ENCODE measurements around the gene SALL1.

Gene SALL1

DNA sequence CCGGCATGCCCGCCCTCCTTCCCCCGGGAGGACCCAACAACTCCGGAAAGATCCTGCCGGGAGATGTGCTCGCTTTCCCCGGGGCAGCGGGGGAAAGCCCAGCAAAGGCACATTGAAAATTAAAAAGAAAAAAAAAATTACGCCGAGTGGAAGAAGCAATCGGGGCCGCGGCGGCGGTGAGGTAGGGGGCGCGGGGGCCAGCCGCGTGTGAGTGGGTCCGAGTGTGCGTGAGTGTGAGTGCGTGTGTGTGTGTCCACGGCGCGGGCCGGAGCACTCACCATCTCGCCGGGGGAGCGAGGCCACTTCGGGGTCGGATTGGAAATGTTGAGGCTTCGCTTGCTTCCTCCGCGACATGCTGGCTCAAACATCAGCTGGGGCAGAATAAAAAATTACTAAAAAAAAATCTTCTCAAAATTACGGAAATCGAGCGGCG is at the start of gene SALL1:
SALL1 (minus strand) TSS at position 383 of the 433 bp plus-strand sequence; CDS start at position 354, 29 bp downstream.
- FAIRE-seq, result no peak

DNA sequence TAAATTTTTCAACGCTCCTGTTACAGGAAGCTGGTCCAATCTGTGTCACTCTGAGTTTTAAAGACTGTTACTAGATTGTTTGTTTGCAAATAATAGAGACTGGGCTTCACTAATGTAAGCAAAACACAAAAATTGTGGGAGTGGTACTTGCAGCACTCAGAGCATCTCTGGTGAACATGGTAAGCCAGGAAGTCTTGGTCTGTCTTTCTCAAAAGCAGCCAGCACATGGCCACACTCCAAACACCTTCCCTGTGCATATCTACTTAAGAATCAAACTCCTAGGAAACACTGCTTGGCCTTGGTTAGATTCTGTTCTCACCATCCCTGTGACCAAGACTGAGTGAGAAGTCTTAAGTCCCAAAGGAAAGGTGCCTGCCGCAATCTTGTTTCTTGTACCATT is 49.7 kb upstream of the SALL1 start:
- no peak for FAIRE-seq

DNA sequence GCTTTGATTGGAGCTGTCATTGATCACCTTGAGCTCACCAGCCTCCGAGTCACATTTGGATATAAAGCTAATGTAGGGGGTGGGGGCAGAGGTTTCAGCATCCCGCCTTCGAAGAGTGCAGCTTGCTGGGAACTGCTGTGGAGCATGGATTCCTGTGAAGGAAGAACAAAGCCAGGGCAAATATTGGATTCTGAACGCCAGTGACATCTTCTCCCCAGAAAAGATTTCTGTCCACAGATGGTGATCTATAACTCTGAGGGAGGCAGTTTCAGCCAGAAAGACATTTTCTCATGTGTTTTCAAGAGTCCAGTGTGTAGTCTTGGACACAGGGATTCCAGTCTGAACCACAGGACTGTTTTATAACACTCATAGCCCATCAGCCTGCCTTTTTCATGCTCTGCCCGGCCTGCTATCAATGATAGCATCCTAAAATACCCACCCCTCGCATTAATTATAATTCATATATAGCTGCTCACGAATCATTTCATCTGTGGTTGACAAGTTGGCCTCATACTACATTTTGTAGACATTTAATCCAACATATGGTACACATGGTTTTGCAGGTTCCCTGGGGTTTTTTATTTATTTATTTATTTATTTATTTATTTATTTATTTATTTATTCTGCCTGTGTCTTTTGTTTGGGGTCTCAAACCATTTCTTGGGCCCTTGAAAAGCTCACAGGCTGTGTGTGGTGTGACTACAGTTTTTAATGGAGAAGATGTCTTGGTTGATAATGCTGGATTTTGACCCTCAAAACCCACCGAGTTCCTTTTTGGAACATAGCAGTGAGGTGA is 47.1 kb upstream of the SALL1 start:
- FAIRE-seq, result no peak

DNA sequence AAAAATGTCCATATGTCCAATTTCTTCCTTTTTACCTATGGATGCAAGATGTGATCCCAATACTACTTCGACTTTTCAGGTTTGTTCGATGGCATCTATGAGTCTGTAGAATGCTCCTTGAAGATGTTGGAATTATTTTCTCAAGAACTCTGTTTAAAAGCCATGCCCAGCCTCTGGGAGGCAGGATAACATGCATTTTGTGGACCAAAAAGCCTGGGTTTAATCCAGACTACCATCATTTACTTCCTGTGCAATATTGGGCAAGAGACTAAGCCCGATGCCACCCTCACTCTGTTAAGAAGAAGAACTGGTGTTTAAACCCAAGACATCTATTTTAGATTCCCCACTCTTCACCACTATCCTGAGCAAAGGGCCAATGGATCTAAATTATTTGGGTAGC is 42.8 kb upstream of the SALL1 start:
- FAIRE-seq, result no peak

DNA sequence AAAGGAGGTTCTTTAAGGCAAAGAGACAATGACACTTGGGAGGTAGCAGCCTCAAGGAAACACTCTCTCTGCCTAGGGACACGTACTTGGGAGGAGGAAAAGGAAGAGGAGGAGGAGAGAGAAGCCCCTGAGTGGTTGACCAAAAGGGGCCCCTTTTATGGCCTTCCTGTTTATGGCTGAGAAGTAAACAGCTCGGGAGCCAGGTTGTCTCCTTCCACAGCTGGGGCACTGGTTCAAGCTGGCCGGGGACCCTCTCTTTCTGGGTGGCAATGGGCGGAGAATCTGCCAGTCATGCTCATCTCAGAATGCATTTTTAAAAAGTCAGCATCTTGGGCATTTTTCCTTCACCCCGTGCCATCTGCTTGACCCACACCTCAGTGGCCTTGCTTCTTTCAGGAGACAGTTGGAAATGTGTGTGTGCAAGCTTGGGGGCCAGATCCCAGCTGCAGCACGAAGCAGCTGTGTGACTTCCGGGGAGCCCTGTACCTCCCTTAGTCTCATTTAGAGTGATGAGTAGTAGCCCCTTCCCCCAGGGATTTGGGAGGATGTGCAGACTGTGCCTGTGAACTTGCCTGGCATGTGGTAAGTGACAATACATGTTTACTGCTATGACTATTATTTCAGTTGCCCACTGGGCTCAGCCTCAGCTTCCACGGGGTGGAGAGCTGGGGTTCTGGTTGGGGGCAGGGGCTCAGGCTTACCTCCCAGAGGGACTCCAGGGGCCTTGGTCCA is 33.8 kb upstream of the SALL1 start:
- no peak for FAIRE-seq

DNA sequence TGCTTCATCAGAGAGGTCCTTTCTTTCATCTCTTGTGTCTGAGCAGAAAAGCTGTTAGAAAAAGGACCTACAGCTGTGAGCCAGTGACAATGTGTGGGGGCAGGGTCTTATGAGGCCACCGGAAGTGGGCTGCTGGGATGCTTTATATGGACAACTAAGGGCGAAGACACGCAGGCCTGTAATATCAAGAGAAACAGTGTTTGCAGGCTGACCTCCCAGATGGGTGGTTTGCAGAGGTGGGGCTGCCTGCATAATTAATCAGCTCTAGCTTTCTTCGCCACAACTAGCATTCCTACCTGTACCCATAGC is 30.4 kb upstream of the SALL1 start:
- no peak for FAIRE-seq

DNA sequence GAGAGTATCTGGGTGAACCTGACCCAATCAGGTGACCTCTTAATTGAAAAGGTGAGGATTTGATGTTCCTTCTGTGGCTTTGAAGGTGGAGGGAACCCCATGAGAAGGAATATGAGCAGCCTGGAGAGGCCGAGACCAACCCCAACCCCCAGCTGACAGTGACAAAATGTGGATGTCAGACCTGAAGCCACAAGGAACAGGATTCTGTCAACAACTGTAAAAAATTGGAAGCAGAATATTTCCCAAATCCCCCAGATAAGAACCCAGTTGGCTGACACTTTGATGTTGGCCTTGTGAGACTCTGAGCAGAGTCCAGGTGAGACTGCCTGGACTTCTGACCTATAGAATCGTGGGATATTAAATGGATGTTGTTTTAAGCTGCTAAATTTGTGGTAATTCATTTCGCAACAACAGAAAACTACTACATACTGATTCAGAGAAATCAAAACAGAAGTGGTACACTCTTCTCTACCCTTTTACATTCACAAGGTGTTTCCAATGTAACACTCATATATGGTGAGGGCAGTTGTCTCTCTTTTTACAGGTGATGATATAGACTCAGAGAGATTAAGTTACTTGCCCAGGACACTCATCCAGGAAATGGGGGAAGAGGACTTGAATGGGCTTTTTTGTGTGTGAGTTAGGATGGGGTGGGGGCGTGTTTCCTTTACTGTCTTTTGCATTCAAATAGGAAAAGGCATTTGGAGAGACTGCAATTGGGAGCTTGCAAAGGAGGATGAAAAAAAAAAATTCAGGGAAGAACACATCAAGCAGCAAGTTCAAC is 29.8 kb upstream of the SALL1 start:
- FAIRE-seq, result no peak

DNA sequence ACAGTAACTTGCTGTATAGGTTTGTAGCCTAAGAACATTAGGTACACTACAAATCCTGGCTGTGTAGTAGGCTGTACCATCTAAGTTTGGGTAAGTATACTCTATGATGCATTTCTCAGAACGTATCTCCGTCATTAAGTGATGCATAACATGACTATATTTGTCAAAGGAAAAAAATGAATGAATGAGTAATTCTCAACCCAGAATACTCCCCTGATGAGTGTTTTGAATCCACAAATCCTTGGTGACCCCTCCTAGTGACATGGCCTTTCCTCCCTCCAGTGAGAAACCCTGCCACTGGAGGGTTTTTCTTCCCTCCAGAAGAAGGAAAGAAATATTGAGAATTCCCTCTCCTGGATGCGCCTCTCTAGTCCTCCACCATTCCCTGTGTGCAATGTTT is 24.0 kb upstream of the SALL1 start:
- no peak for FAIRE-seq

DNA sequence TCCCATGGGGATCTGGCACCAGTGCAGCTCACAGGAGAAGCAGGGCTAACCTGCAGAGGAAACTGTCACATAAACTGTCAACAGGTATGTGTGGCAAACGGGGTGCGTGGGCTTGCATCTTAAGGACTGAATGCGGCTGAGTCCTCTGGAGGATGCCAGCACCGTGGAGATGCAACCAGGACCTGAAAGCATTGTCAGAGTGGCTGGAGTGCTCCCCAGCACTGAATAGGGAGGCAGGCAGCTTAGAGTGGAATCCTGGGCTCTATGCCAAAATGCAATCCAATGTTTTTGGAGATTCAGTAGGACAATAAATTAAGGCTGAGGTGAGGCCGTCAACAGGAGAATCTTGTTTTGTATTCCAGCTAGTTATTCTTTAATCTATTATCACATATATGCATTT is 21.3 kb upstream of the SALL1 start:
- no peak for FAIRE-seq

DNA sequence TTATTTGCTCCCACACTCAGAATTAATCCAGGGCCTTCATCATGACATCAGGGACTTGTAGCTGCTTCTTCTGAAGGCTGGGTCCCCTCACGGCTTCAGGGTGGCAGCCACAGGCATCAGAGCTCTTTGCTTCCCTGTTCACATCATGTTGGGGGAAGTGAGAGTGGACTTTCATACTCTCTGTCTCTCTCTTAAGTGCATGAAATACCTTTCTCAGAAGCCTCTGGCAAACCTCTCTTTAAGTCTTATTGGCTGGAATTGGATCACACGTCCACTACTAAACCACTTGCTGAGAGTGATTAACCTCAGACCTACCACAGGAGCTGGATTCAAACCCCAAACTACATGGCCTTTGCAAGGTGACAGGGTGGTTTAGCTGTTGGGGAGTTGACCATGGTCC is 17.7 kb upstream of the SALL1 start:
- no peak for FAIRE-seq

DNA sequence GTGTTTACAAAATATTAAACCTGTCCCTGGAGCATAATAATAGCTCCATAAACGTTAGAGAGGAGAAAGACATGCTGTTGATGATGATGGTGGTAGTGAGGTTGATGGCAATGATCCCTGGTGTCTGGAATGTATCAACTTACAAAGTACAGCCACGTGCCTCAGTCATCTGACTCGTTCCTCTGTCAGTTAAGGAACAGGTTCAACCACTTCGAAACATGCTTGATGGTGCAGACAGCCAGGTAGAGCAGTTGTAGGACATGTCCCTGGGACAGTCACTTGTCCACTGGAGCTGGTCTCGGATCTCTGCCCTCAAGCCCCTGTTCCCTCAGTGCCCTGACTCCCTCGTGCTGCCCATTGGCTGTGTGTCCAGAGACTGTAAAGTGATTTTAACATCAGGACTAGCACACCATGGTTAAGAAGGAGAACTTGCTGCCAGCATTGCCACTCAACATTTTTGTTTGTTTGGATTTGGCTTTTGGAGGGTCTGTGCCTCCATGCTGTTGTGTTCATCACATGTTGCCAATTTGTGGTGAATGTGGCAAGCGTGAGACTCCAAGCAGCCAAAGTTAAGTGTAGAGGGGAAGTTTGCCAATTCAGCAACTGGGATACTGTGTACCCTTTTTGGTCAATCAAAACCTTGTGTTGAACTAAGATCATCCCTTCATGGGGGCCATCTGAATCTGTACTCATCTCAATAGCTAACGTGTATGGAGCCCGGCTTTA is 16.3 kb upstream of the SALL1 start:
- FAIRE-seq, result no peak

DNA sequence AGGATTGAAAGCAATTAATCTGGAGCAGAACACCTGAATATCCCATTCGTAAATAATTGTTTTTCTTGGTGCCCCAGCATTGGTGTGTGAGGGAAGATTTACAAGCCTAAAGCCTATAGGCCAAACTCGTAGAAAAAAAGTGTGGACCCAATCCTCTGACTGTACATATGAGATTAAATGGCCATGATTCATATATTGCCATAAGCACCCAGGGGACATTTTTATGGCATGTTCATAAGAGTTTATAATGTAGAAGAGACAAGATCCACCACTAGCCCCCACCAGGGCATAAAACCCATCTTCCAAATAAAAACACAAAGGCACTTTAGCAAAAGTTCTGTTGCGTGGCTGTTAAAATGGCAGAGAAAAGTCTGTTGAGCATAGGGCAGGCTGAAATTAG is 15.5 kb upstream of the SALL1 start:
- FAIRE-seq, result no peak

DNA sequence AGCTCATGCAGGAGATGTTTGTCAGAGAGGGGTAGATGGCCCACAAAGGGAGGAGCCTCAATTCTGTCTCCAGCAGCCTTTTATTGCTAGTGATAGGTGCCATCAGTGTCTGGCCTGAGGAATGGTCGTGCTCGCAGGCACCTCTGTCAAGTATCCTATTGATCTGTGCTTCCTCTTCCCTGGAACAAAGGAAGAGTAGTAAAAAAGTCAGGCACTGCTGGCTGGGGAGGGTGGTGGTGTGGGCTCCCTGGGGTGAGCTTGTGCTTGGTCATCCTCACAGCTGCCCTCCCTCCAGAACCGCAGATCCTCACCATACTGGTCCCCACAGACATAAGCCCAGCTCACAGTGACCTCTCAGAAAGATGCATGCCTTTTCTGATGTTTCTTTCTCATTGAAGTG is 15.0 kb upstream of the SALL1 start:
- no peak for FAIRE-seq

DNA sequence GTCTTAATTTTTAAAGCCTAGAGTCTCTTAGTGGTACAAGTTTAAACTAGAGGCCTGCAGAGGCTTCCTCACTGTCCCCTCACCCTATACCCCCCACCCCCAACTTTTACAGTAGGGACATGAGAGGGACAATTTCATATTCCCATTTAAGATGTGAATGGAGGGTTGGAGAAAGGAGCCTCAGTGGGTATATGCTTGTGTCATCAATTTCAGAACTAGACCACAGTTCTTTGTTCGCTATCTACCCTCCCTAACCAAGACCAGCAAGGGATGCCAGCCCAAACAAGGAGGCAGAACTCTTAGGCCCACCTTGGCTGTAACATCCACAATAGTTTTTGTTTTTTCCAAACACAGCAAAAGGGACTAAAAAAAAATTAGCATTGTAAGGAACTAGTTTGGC is 14.0 kb upstream of the SALL1 start:
- no peak for FAIRE-seq

DNA sequence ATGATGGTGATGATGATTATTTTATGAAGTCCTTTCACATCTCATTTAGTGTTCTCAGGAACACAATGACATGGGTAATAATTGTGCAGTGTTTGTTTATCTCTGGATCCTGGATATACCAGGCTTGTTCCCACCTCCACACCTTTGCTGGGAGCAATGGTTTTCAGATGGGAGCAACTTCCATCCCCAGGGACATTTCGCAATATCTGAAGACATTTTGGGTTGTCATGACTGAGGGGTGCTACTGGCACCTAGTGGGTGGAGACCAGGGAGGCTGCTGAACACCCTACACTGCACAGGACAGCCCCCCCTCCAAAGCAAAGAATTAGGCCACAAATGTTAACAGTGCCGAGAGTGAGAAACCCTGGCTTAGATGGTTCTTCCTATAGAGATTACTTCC is 13.5 kb upstream of the SALL1 start:
- no peak for FAIRE-seq

DNA sequence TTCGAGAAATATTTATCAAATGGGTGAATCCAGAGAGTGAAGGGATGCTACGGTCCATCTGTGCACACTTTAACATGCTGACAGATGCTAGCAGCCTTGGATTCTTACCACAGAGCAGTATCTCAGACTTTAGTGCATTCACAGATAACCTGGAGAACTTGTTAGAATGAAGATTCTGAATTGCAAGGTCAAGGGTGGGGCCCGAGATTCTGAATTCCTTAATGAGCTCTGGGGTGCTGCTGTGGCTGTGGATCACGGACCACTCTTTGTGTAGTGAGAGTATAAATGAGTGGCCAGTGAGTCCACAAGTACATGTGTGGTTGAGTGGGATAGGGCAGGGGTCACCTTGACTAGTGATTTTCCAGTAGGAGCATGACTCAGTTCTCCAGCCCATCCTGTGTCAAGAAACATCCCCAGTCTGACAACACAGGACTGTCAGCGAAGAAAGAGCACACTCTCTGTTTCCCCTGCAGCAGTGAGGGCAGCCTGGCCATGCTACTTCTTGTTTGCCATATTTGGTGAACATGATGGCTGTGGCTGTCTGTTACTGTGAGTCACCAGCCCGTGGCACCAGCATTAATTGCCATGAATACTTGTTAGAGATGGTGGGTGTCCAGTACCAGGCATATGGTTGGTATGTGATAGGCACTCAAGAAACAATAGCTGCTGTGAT is 13.0 kb upstream of the SALL1 start:
- FAIRE-seq, result no peak

DNA sequence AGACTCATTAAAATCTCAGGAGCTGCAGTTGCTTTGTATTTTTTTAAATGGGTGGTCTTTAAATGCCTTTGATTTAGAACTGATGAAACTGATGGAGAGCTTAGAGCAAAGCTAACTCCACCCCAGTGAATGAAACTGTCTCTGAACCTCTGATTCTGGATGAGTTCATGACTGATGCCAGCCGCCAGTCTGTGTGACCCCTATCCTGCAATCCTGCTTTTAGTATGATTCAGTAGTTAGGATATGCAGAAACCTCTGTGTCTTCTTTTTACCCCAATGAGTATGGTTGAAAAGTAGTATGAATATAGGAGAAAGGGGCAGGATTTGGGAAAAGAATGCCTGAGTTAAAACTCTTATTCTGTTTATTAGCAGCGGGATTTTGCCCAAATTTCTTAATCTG is 12.3 kb upstream of the SALL1 start:
- no peak for FAIRE-seq

DNA sequence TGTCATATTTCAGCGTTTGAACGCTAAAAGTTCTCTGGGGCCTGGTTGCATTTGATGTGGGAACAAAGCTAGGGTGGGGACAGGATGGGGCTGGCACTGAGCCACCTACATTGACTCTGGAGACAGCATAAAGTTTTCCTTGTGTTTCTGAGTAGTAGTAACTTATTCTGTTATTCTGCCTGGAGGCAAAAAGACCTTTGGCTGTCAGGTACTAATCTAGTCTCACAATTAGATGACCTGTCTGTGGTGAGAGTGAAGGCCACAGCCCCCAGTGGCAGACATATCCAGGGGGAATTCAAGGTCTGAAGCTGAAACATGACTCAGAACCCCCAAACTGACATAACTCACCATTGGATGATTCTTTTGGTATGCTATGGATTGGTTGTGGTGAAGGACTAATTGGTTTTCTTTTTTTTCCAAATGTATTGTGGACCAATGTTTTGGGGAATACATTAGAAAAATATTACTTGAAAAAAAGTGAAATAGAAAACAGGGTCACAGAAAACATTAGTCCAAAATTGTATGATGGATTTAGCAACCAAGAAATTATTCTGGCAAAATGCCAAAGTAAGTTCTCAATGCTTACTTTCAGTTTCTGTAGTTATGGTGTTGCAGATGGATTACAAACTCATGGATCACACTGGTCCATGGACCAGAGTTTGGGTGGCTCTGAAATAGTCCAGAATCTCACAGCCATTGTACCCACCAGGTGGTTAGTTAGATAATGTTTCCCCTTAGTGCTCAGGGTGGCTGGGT is 10.5 kb upstream of the SALL1 start:
- FAIRE-seq, result no peak

DNA sequence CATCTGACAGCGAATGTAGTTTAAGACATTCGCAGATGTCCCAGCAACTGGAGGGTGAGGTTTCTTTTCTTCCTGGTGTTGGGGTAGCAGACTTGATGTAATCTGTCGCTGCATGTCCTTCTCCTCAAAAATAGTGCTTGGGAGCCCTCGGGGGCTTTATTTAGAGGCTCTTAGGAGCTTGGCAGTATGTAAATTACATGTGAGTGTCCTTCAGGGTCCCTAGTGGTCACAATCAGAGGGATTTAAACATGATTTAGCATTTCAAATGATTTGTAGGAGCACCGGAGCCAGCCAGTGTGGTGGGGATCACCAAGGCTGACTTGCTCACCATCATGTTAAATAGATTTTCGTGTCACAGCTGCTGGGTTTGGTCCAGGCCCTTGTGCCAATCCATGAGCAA is 8.8 kb upstream of the SALL1 start:
- no peak for FAIRE-seq

DNA sequence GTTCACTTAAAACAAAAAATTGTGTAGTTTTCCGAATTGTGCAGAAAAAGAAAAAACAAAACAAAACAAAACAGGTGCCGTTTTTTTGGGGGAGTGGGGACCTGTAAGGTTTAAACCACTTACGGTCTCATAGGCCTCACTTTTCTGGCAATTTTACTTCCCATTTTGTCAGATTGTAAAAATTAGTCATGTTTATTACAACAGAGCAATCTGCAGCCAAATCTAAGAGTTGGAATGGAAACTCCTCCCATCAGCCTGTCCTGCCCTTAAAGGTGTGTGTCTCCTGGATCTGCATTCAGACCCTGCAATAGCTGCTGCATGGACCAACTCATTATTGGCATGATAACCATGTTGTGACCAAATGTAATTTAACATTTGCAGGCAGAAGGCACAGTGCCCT is 8.2 kb upstream of the SALL1 start:
- no peak for FAIRE-seq

DNA sequence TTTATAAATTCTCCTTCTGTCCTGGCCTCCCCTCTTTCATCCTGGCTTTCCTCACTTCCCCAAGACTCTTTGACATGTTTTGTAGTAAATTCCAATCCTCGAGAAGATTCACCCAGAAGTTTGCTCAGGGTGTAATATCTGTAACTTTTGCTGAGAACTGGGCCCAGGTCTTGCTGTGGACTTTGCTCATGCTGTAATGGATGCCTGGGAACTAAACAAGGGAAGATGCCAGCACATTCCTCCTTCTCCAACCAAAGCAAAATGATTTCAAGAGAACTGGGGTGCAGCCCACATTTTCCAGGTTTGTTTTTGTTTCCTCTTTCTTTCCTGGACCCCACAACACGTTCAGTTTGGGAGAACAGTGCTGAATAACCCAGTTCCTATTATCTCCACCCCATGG is 6.6 kb upstream of the SALL1 start:
- no peak for FAIRE-seq

DNA sequence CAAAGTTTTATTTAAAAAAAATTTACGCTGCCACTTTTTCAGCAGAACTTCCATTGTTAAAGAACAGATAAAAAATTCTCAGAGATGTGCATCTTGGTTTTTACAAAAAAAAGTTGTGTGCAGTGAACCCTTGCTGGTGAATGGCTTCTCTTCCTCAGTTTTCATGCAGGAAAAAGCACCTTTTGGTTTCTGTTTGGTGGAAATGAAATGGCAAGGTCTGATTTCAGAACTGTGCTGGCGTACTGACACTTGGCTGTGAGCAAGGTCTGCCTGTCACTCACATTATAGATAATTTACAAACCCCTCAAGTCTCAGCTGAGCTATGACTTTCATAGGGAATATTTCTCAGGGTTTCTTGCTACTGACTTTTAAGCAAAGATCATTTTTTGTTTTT is 5.7 kb upstream of the SALL1 start:
- FAIRE-seq, result no peak
